ENCODE data around the gene MRPL49. TPM values are rescaled to one million over a fixed set of nuclear protein-coding genes. Genes with fewer than 3 reads are reported as not detected.

MRPL49 gene
- total RNA-seq, 1 donor from 2014 or later, result 42.1 TPM

DNA sequence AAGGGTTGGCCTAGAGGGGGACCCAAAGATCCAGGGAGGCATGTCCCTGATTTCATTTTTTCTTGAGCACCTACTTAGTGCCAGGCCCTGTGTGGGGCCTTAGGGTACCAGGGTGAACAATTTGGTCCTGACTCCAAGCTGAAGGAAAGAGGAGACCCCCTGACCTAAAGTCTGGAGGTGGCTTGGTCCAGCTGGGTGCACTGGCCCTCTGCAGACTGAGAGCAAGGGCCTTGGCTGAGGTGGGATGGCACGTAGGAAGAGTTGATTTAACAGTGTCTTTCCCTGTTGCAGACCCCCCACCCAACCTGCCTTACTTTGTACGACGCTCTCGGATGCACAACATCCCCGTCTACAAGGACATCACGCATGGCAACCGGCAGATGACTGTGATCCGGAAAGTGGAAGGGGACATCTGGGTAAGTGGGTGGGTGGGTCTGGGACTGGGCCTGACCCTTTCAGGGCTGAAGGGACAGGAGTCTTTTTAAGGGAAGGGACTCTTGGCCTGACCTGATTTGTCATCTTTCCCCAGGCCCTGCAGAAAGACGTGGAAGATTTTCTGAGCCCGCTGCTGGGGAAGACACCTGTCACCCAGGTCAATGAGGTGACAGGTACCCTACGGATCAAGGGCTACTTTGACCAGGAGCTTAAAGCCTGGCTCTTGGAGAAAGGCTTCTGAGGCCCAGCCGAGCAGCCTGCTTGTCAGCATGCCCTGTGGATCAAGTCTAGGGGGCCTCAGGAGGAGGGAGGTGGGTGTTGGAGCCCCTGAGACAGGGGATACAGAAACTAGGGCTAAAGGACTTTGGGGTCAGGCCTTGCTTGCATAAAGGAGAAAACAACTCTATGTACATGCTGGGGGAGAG lies 3.3 kb downstream of the MRPL49 start:
- peaks cover 43% of the 10 kb centered on the region for H3K36me3 ChIP-seq (ENCODE audit: control insufficient read depth, insufficient read depth, low read length)

DNA sequence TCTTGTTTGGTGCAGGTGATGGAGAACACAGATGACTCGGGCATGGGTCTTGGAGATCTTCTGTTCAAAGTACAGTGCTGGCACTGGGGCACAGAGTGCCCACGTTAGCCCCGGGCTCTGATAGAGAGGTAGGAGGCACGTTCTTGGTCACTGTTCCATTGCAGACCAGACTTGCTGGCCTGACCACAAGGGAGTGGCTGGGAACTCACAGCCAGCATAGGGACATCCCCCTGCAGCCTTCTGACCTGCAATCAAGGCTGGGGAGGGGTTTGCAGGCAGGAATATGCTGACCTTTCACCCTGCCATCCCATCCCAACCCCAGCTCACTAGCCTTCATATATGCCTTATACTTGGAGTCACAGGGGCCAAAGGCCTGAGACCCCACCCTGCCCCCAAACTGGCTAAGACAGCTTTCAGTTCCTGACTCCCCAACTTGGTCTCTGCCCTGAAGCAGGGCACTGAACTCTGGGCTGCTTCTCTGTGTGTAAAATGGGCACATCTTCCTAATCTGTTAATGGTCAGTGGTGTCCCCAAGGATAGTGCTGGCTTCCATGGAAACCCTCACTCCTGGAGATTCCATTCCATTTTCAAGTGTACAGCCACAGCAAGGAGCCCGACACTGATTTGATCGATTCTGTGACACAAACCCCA lies 4.6 kb downstream of the MRPL49 start:
- no peak for FAIRE-seq
- TF ChIP-seq, protein P1, sequence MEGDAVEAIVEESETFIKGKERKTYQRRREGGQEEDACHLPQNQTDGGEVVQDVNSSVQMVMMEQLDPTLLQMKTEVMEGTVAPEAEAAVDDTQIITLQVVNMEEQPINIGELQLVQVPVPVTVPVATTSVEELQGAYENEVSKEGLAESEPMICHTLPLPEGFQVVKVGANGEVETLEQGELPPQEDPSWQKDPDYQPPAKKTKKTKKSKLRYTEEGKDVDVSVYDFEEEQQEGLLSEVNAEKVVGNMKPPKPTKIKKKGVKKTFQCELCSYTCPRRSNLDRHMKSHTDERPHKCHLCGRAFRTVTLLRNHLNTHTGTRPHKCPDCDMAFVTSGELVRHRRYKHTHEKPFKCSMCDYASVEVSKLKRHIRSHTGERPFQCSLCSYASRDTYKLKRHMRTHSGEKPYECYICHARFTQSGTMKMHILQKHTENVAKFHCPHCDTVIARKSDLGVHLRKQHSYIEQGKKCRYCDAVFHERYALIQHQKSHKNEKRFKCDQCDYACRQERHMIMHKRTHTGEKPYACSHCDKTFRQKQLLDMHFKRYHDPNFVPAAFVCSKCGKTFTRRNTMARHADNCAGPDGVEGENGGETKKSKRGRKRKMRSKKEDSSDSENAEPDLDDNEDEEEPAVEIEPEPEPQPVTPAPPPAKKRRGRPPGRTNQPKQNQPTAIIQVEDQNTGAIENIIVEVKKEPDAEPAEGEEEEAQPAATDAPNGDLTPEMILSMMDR (IDR thresholded peaks at IDR 0.05; ENCODE audit: insufficient read depth, low read length, severe bottlenecking), result no peak
- Histone ChIP-seq H3K27me3 (ENCODE audit: control insufficient read depth, insufficient read depth, low read length) (no peaks in the 10 kb centered on the region), H3K4me3 (ENCODE audit: low read depth, low read length) (no peak overlapping the region), H3K36me3 (ENCODE audit: control insufficient read depth, insufficient read depth, low read length) (peaks cover 47% of the 10 kb centered on the region)
- no peak for DNase-seq (ENCODE audit: low read depth)

More for the DNA sequence above, 3.3 kb downstream of the MRPL49 start:
- FAIRE-seq (no peak), DNase-seq (ENCODE audit: low read depth) (no peak)
- Histone ChIP-seq H3K27me3 (ENCODE audit: control insufficient read depth, insufficient read depth, low read length) (no peaks in the 10 kb centered on the region), H3K4me3 (ENCODE audit: low read depth, low read length) (no peak overlapping the region)
- TF ChIP-seq, protein P1 (IDR thresholded peaks at IDR 0.05; ENCODE audit: insufficient read depth, low read length, severe bottlenecking), result no peak

DNA sequence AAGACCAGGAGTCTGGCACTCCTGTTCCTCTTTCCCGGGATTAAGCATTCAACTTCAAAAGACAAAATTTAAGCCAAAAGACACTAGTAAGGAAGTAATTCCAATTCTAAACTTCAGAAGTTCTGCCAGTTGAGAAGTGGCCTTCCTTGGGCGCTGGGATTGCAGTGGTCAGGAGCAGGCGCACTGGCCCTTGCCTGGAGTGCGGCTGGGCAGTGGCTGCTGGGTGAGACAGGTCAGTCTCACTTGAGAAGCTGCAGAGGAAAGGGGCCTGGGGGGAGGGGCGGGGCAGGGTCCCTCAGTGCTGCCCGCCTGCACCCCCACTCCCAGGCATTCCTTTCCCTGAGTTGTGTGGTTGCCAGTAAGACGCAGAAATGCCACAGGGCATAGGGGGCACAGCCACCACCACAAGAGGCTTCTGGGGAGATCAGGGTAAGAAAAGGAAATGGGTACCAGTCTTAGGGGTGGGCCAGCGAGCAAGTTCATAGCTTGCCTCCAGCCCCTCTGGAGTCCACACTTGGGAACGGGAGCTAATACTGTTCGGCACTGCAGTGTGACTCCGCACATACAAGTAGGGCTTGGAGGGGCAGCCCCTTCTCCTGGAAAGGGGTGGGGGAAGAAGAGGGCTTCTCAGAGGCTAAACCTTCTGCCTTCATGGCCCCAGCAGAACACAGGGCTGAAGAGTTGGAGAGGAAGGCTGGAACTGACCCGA lies 5.5 kb downstream of the MRPL49 start:
- Histone ChIP-seq H3K36me3 (ENCODE audit: control insufficient read depth, insufficient read depth, low read length) (peaks cover 54% of the 10 kb centered on the region), H3K4me3 (ENCODE audit: low read depth, low read length) (no peak overlapping the region), H3K27me3 (ENCODE audit: control insufficient read depth, insufficient read depth, low read length) (no peaks in the 10 kb centered on the region)
- TF ChIP-seq, protein P1 (IDR thresholded peaks at IDR 0.05; ENCODE audit: insufficient read depth, low read length, severe bottlenecking), result no peak
- no peak for FAIRE-seq
- no peak for DNase-seq (ENCODE audit: low read depth)

DNA sequence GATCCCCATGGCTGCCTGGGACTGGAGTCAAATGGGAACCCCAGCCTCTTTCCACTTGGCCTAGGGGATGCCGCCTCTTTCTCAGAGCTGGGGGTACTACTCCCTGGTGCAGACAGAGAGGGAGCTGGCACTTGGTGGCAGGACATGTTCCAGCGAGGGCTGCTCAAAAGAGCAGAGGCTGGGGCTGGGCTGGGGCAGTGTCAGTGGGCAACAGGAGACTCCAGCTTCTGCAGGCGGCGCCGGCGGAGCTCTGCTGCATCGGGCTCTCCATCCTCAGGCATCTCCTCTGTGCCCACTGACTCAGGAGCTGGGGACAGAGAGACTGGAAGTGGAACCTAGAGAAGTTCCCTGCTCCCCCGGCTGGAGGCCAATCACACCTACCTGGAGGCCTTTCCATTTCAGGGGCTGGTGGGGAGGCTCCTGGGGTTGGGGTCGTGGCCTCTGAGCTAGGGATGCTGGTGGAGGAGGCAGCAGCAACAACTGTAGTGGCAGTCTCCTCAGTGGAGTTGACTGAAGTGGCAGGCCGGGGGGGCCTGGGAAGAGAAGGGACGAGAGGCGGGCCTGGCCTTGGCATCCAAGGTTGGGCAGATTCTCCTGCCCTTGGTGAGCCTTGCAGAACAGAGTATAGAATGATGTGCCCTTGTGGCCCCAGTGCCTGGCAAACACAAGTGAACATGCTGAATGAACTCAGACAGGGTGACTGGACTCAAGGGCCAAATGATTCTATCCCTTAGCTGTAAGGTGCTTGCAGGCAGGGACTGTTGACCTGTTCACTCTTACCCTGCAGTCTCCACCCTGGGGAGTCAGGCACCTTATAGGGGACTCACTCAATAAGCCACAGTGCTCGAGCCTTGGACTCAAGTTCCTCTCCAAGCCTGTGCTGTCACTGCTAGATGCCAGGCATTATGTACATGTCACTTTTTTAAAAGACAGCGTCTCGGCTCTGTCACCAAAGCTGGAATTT lies 6.3 kb downstream of the MRPL49 start:
- no peak for FAIRE-seq
- H3K4me3 ChIP-seq (ENCODE audit: low read depth, low read length), result no peak overlapping the region
- DNase-seq (ENCODE audit: low read depth), result no peak
- peaks cover 59% of the 10 kb centered on the region for H3K36me3 ChIP-seq (ENCODE audit: control insufficient read depth, insufficient read depth, low read length)
- no peaks in the 10 kb centered on the region for H3K27me3 ChIP-seq (ENCODE audit: control insufficient read depth, insufficient read depth, low read length)
- TF ChIP-seq, protein P1 (IDR thresholded peaks at IDR 0.05; ENCODE audit: insufficient read depth, low read length, severe bottlenecking), result no peak
